Subcutaneous abdominal adipose tissue (tissue), 5 donors: ENCODE data around the gene ERMAP.
"Not testable (repeated sequence)": the region's sequence is repeated elsewhere in the genome, so short reads cannot be mapped to it uniquely, and the experiment has no call there.

Experiments used
- H3K27ac ChIP-seq: one replicate; pipeline ENCODE4 v1.7.0; 2013; ENCODE audit warnings: low read depth, mild to moderate bottlenecking, inconsistent platforms, low read length, moderate library complexity
- H3K27me3 ChIP-seq, 5 donors: one replicate each; pipeline ENCODE4 v1.7.0; 2013; ENCODE audit warnings: low read length in 5 of 5, inconsistent platforms in 1 of 5; ENCODE audit not compliant: control insufficient read depth in 5 of 5, insufficient read depth in 4 of 5
- H3K36me3 ChIP-seq, 5 donors: one replicate each; pipeline ENCODE4 v1.7.0; 2013; ENCODE audit warnings: low read length in 5 of 5; ENCODE audit not compliant: control insufficient read depth in 5 of 5, insufficient read depth in 5 of 5
- H3K4me1 ChIP-seq, 5 donors: one replicate each; pipeline ENCODE4 v1.7.0; 2013; ENCODE audit warnings: low read length in 5 of 5, mild to moderate bottlenecking in 3 of 5, moderate library complexity in 1 of 5; ENCODE audit not compliant: control insufficient read depth in 5 of 5, insufficient read depth in 5 of 5
- H3K4me3 ChIP-seq, 5 donors: one replicate each; pipeline ENCODE4 v1.7.0; 2013; ENCODE audit warnings: low read length in 5 of 5, low read depth in 1 of 5
- H3K9ac ChIP-seq, 5 donors: one replicate each; pipeline ENCODE4 v1.7.0; 2013; ENCODE audit warnings: low read length in 5 of 5, mild to moderate bottlenecking in 4 of 5, moderate library complexity in 3 of 5
- H3K9me3 ChIP-seq, 5 donors: one replicate each; pipeline ENCODE4 v1.7.0; 2013; ENCODE audit warnings: low read length in 5 of 5; ENCODE audit not compliant: control insufficient read depth in 5 of 5
- donor health status: healthy.
- donor health status: healthy.
- donor health status: healthy.
- donor health status: healthy.
- donor health status: healthy.

The ERMAP gene

GRCh38 chr1:42806171-42806570, 10.8 kb upstream of the ERMAP start:
- no peak overlapping the region for H3K27ac ChIP-seq
- H3K36me3 ChIP-seq = peaks cover 5 to 18% (median 12%) of the 10 kb centered on the region in 5 donors
- H3K4me1 ChIP-seq = peaks cover 0 to 10% (median 5%) of the 10 kb centered on the region in 5 donors
- H3K9me3 ChIP-seq = no peaks in the 10 kb centered on the region
- H3K27me3 ChIP-seq = no peaks in the 10 kb centered on the region
- no peak overlapping the region for H3K9ac ChIP-seq
- no peak overlapping the region for H3K4me3 ChIP-seq

- Histone ChIP-seq H3K4me3 (no peak overlapping the region), H3K36me3 (peaks cover 5 to 20% (median 12%) of the 10 kb centered on the region in 5 donors), H3K27me3 (no peaks in the 10 kb centered on the region), H3K4me1 (peaks cover 0 to 7% (median 4%) of the 10 kb centered on the region in 5 donors), H3K9me3 (no peaks in the 10 kb centered on the region), H3K27ac (no peak overlapping the region), H3K9ac (no peak overlapping the region)
Measured at GRCh38 chr1:42806593-42806992, 10.3 kb upstream of the ERMAP start.

- no peak overlapping the region for H3K27ac ChIP-seq
- H3K9me3 ChIP-seq = no peaks in the 10 kb centered on the region
- H3K4me1 ChIP-seq = peaks cover 0 to 7% (median 4%) of the 10 kb centered on the region in 5 donors
- no peaks in the 10 kb centered on the region for H3K27me3 ChIP-seq
- H3K4me3 ChIP-seq = no peak overlapping the region
- no peak overlapping the region for H3K9ac ChIP-seq
- H3K36me3 ChIP-seq = peaks cover 5 to 20% (median 12%) of the 10 kb centered on the region in 5 donors
Measured at GRCh38 chr1:42807056-42807668, 9.8 kb upstream of the ERMAP start.

- H3K4me3 ChIP-seq, H3K9me3 ChIP-seq, H3K27me3 ChIP-seq, H3K9ac ChIP-seq, H3K27ac ChIP-seq: not testable (repeated sequence)
- peaks cover 0 to 10% (median 4%) of the 10 kb centered on the region in 5 donors for H3K36me3 ChIP-seq
- peaks cover 6 to 24% (median 22%) of the 10 kb centered on the region in 5 donors for H3K4me1 ChIP-seq
Measured at GRCh38 chr1:42814815-42815214, 2.1 kb upstream of the ERMAP start.

- Histone ChIP-seq H3K27me3 (no peaks in the 10 kb centered on the region), H3K36me3 (peaks cover 0 to 8% (median 4%) of the 10 kb centered on the region in 5 donors), H3K9ac (peak overlapping the region; percentile 77 to 94 (median 88)), H3K27ac (peak overlapping the region; percentile 85), H3K4me3 (peak overlapping the region; percentile 84 to 92 (median 88)), H3K9me3 (no peaks in the 10 kb centered on the region), H3K4me1 (peaks cover 6 to 27% (median 22%) of the 10 kb centered on the region in 5 donors)
Measured at GRCh38 chr1:42815941-42816584, 859 bp upstream of the ERMAP start.

GRCh38 chr1:42817440-42817767, 482 bp downstream of the ERMAP start:
- Histone ChIP-seq H3K27me3 (no peaks in the 10 kb centered on the region), H3K36me3 (peaks cover 0 to 4% (median 3%) of the 10 kb centered on the region in 5 donors), H3K4me3 (peak overlapping the region; percentile 72 to 88 (median 77)), H3K27ac (peak overlapping the region; percentile 85), H3K4me1 (peaks cover 6 to 28% (median 24%) of the 10 kb centered on the region in 5 donors), H3K9ac (peak overlapping the region in 4 of 5 donors; percentile 35 to 73 (median 52)), H3K9me3 (no peaks in the 10 kb centered on the region)

GRCh38 chr1:42817976-42818375, 1.1 kb downstream of the ERMAP start:
- Histone ChIP-seq H3K4me3 (peak overlapping the region; percentile 72 to 88 (median 77)), H3K4me1 (peaks cover 6 to 32% (median 27%) of the 10 kb centered on the region in 5 donors)

GRCh38 chr1:42820813-42821212, 3.9 kb downstream of the ERMAP start:
- Histone ChIP-seq H3K4me1 (peaks cover 5 to 37% (median 26%) of the 10 kb centered on the region in 5 donors), H3K27me3 (no peaks in the 10 kb centered on the region), H3K27ac (no peak overlapping the region), H3K9ac (no peak overlapping the region), H3K9me3 (no peaks in the 10 kb centered on the region), H3K4me3 (no peak overlapping the region), H3K36me3 (no peaks in the 10 kb centered on the region)

More at GRCh38 chr1:42817976-42818375, 1.1 kb downstream of the ERMAP start:
- no peak overlapping the region for H3K27ac ChIP-seq
- peak overlapping the region in 2 of 5 donors; percentile 49 to 73 for H3K9ac ChIP-seq
- H3K9me3 ChIP-seq = no peaks in the 10 kb centered on the region
- H3K27me3 ChIP-seq = no peaks in the 10 kb centered on the region
- H3K36me3 ChIP-seq = peaks cover 0 to 4% (median 3%) of the 10 kb centered on the region in 5 donors

- Histone ChIP-seq H3K4me1 (peaks cover 0 to 29% (median 17%) of the 10 kb centered on the region in 5 donors), H3K9me3 (no peaks in the 10 kb centered on the region), H3K27me3 (no peaks in the 10 kb centered on the region), H3K4me3 (no peak overlapping the region), H3K9ac (no peak overlapping the region), H3K27ac (no peak overlapping the region), H3K36me3 (no peaks in the 10 kb centered on the region)
Measured at GRCh38 chr1:42821690-42822089, 4.8 kb downstream of the ERMAP start.

GRCh38 chr1:42822800-42823392, 6.0 kb downstream of the ERMAP start:
- no peaks in the 10 kb centered on the region for H3K27me3 ChIP-seq

More at GRCh38 chr1:42822800-42823392, 6.0 kb downstream of the ERMAP start:
- Histone ChIP-seq H3K4me3 (no peak overlapping the region), H3K27ac (peak overlapping the region; percentile 82), H3K4me1 (peaks cover 0 to 23% (median 11%) of the 10 kb centered on the region in 5 donors), H3K9ac (peak overlapping the region in 1 of 5 donors; percentile 32), H3K9me3 (no peaks in the 10 kb centered on the region), H3K36me3 (peaks cover 0 to 2% (median 0%) of the 10 kb centered on the region in 5 donors)
